ENCODE results near the gene SGCD.

Gene SGCD

DNA sequence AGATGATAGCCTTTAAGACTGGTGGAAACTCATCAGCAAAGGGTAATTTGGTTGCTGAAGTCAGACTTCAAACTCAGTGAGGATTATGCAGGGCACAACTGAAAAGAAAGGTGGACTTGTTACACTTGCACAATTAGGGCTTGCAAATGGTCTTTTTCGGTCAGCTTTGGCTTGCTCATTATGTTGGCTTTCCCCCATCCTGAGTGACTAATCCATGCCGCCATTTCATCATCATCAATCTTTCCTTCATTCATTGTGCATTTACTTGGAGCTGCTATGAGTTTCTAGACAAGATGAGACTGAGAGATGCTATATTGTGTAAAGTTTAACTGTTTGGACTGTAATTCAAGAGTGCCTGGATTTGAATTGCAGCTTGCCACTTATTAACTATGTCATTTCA, 388.3 kb downstream of the SGCD start:
- no peak for DNase-seq

DNA sequence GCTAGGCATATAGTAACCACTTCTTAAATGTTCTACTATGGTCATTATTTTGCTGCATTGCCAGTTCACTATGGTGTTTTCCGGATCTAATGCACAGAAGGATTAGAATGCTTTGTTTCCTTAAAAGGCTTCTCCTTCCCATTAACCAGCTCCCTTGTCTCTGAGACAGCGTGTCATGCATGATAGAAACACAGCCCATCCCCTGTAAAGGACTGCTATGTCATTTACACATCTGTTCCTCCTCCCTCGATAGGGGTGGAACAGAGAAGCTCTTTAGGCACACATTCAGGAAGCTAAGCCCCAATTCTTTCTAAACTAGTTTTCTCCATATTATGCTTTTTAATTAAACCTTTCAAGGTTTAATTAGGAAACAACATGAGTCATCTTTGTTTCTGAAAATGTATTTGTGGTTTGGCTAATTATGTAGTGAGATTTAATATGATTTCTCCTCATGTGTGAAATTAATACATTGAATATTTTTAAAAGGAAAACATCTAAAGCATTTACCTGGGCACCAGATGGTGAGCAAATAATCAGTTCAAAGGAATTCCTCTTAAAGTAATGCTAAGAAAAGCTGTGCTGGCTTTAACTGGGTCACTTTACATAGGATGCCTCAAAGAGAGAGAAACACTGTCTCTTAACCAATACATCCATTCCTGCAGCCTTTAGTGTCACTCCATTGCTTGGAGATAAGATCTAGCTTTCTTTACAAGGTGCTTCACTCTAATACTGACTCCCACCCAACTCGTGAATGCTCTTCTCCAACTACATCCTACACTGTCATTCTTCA, 389.8 kb downstream of the SGCD start:
- no peak for DNase-seq

DNA sequence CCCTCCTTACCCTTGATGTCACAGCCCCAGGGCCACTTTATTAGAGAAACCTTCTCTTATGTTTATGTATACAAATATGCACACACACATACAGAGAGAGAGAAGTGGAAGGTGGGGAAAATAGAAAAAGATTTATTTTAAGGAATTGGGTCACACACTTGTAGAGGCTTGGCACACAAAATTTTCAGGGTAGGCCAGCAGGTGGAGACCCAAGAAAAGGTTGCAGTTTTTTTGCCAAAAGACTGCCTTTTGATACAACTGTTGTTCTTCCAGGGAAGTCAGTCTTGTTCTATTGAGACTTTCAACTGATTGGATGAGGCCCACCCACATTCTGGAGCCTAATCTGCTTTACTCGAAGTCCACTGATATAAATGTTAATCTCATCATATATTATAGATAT, 392.0 kb downstream of the SGCD start:
- DNase-seq = no peak

DNA sequence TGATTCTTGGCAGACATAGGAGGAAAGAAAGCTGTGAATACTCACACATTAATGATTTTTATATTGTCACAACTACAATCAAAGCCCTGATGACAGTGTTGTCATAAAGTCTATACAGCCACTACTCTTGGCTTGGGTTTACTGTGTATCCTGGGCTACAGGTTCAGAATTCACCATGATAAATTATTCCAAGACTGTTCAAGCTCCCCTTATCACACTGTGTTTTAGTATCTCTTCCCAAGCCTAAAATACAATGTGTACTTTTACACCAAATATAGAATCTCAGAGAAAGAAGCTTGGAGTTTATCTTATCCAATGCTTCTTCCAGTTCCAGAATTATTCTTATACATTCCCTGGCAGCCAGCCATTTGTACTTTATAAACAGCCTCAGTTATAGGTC, 395.4 kb downstream of the SGCD start:
- DNase-seq = no peak

DNA sequence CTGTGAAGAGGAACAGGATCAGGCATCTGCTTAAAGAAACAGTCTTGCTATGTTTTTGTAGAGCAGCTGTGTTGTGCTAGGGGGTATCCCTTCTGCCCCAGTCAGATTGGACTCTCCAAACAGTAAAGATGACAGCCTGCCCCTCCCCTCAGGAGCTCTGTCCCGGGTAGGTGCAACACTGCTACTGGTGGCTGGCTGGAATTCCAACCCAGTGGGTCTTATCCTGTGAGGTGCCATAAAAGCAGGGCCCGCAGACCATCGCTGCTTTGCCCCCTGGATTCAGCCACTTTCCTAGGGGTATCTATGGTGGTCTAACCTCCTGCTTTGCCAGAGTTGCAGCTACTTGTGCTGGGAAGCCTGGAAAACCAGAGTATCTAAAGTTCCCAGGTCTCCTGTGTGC, 408.5 kb downstream of the SGCD start:
- no peak for DNase-seq

DNA sequence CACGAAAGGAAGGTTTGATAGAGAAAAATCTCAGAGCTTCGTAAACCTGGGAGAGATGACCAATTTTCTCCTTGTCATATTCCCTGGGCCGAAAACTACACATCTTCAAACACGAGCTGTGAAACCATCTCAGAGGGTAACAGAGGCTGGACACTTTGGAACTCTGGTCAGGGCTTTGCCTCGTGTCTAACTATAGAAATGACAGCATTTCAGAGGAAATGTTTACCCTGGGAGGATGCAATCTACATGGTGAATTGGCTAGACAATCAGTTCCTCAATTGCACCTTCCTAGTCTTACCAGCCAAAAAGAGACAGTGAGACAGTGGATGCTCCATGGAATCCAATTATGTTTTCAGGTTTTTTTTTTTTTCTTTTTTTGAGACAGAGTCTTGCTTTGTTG, 414.6 kb downstream of the SGCD start:
- no peak for DNase-seq

DNA sequence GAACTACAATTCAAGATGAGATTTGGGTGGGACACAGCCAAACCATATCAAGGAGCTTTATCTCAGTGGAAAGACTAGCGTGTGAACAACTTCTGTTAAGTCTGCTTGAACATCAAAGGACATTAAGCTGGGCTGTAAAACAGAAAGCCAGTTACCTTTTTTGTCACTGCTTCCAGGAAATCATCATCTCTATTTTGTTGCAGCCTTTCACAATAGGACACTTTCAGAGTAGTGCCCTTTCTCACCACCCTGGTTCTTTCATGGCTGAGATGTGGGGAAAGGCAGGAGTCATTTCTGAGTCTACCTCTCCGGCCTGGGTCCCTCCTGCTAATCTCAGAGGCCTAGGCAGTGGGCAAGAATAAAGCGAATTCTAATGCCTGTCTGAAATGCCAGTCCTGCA, 426.9 kb downstream of the SGCD start:
- no peak for DNase-seq

DNA sequence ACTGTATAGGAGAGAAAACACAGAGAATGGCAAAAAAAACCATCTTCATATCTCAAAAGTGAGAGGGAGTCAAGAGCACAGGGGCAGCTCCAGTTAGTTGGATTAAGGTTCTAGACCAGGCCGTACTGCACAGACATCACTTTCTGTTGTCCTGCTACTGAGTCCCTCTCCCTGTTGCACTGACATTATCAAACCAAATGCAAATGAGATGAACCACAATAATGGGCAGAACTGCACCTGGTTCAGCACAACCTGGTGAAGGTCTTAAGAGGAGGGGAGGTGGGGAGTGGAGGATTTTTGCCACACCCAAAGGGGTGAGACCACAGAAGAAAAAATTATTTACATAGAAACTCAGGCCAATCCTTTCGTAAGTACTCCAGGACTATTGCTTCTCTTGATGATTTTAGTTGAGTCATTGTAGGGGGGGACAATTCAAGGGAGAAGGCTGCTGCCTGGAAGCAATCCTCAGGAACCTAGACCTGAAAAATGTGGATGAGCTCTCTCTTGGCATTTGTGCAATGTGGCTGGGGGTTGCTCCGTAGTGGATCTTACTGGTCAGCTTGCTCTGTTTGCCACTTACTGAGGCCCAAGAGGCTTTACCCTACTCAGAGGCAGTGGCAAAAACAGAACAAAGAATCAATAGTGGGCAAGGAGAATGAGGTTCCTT, 428.6 kb downstream of the SGCD start:
- no peak for DNase-seq

DNA sequence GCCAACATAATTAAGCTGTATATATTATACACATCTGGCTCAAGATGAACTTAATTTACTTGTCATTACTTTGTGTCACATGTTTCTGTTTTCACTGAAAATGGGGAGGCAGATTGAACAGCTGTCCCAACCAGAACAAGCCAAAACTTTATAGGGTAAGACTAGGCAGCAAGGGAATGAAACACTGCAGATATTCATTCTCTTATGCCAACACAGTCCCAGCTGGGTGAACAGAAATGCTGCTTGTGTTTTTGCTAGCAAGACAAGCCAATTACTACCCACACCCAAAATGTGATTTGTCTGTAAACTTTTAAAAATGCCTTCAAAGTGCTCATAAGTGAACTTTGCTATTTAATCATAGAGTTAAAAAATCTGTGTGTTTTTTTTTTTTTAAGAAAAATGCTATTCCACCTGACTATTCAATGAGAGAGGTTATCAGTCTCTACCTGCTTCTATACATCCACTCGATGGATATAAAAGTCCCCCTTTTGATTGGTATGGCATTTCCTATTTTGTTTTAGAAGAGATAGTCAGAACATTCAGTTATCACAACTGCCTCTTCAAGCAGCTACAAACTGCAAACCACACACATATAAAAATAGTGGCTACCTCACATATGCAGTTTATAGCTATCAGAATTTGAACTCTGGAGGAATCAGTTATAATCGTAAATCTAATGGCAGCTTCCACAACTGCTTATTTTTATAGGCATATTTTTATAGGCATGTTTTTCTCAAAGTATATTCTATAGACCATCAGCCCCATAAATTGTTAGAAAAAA, 431.2 kb downstream of the SGCD start:
- DNase-seq = no peak

DNA sequence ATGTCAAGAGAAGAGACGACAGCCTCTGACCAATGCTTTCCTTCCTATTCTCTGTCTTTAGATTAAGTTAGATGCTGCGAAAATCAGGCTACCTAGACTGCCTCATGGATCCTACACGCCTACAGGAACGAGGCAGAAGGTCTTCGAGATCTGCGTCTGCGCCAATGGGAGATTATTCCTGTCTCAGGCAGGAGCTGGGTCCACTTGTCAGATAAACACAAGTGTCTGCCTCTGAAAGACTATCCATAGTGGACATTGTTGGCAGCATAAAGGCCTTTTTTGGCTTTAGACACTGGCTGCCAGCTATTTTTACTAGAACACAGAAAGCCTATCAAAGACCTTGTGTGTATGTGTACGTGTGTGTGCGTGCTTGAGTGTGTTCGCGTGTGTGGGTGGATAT, 432.2 kb downstream of the SGCD start:
- DNase-seq = no peak

DNA sequence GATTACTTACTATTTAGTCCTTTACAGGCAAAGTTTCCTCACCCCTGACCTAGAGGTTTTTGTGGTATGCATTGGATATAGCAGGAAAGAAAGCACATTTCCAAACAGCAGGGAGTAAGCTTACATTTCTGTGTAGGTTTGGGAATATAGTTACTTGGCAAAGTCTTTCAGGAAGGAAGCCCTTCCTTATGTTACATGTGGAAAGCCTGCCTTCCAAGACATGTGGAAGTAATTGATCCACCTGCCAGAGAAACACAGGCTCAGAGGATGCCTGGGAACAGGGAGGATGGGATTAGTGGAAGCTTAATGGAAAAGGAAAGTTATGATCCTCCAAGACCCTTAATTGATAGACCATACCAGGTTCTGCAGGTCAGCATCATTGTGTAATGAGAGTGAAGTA, 435.8 kb downstream of the SGCD start:
- DNase-seq = no peak

DNA sequence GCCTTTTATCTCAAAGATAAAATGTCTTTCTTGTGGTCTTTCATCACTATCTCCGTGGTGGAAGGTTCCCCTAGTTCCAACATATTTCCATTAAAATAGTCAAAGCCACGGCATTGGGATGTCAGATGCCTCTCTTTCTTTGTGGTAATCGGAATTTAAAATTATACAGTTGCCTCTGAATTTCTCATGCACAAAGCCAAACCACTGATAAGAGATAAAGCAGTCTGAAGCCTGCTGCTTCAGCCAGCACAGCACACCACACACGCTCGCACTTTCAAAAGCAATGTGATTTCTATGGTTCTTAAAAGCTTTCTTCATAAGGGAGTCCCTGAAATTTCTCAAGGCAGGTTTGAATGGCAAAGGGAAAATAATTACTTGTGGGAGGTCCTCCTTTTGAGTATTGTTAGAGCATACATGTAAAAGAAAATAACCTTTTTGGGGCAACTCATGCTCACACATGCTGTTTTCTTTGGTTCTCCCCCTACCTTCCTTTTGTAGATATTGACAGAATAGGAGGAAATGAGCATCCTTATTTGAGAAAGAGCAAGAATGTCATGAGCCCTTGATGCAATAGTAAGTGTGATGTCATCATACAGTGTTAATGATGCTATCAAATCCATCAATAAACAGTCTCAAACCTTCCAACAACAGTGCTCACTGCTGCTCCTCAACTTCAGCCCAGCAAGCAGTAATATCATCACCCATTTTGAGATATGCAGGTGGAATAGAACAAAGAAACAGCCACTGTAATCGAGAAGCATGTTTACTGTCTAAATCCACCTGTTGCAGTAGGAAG, 437.4 kb downstream of the SGCD start:
- no peak for DNase-seq

DNA sequence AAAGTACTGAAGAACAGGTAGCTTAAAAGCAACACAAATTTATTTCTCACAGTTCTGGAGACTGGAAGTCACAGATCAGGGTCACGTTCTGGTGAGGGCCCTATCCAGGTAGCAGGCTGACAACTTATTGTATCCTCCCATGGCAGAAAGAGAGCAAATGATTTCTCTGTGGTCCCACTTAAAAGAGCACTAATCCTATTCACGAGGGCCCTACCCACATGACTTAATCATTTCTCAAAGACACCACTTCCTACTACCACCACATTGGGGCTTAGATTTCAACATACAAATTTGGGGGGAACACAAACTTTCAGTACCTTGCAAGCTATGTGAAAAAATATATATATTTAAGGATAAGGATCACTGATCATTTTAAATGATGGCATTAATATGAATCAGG, 447.3 kb downstream of the SGCD start:
- DNase-seq = no peak

DNA sequence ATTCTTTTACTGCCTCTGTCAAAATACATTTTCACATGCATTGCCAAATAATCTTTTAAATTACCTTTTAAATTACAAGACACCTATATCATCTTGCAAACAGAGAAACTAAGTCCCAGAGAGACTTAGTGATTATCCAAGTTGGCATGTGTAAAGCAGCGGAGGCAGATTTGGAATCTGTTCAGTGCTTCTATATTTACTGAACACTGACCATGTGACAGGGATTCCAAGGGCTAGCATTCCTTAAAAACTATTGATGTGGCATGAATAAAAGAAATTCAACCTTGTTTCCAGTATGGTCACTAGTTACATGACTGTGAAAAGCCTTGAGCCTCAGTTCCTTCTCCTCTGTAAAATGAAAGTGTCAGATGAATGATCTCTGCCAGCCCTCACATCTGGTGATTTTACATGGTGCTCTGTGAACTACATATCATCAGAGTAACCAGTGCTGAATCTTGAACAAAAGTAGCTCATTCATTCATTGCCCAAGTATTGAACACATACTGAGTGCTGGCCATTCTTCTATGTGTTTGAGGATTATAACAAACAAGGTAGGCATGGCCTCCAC, 451.3 kb downstream of the SGCD start:
- no peak for DNase-seq

DNA sequence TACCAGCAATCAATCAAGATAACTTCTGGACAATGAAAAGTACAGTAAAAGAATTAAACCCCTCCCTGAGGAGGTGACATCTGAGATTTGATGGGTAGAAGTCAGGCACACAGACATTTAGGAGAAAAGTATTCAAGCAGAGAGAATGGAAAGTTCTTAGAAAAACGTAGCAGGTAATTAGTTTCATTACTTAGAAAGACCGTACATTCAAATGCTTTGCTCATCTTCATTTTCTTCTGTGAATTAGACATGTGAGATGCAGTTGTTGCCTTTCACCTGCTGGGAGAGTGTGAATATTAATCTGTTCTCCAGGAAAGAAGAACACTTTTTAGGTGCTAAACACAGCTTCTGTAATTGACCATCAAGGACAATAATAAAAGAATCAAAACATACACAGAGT, 451.8 kb downstream of the SGCD start:
- DNase-seq = no peak

DNA sequence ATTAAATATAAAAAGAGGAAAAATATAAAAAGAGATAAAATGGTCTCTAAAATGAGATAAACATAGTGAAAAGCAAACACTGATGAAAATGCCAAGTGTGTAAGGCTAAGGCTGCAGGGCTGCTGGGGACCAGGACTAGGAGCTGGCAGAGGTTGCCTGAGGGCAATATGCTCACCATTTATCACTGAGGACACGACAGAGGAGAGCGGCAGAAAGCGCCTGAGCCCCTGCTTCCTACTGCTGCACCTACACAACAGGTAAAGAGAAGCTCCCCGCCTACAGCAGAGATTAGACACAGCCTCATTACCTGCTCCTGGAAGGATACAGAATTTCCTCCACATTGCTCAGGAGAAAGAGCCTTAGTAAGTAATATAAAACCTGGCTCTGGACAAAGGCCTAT, 452.5 kb downstream of the SGCD start:
- no peak for DNase-seq

DNA sequence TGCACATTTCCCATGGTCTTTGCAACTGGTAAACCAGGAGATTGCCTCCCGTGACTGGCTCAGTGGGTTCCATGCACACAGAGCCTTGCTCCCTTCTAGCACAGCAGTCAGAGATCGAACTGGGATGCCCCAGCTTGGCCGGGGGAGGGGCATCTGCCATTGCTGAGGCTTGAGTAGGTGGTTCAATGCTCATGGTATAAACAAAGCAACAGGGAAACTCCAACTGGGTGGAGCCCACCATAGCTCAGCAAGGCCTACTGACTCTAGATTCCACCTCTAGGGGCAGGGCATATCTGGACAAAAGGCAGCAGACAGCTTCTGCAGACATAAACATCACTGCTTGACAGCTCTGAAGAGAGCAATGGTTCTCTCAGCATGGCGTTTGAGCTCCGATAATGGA, 456.1 kb downstream of the SGCD start:
- DNase-seq = no peak

DNA sequence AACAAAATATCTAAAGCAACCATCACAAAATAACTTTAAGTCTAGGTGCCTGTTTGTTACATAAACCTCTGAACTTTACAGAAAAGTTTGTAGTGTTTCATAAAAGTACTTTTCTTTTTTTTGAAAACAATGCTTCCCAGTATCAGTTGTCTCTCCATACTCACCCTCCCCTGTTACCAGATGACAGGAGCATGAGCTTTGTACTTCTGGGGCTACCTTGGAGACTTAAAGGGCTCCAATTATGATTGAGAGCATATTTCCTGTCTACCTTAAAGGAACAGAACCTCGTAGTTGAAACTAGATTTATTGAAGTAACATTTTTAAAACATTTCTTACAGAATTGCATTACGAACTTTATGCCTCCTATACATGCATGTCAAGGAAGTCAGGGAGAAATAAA, 467.7 kb downstream of the SGCD start:
- DNase-seq = no peak

DNA sequence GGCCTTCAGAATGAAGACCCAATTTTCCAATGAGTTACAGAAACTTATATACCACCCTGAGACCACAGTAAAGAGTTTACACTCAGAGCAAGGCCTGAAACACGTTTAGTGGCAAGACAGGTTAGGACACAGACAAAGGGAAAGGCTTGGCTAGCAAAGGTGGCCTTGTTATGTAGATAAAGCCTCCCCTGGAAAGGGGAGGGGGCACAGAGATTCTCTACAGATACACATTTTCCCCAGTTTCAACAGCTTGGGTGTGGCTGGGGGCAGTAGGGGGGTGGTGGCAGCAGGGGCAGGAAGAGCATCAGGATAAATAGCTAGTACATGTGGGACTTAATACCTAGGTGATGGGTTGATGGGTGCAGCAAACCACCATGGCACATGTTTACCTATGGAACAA, 471.2 kb downstream of the SGCD start:
- no peak for DNase-seq

DNA sequence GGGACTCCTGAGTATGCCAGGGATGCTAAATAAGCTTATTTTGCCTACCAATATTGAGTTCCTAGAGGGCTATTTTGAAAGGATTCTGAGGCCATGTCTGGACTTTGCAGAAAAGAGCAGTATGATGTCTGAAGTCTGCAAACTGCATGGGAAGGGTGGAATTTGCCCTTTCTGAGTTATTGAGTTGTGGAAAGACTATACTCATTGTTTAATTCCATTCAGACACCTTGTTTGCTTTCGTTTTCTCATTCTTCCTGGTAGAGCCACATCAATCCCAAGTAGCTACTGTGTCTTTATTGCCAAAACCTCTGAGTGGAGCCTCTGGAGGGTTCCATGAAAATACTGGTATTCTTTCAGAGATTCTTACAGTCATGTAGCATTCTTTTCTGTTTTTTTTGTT, 472.2 kb downstream of the SGCD start:
- DNase-seq = no peak

DNA sequence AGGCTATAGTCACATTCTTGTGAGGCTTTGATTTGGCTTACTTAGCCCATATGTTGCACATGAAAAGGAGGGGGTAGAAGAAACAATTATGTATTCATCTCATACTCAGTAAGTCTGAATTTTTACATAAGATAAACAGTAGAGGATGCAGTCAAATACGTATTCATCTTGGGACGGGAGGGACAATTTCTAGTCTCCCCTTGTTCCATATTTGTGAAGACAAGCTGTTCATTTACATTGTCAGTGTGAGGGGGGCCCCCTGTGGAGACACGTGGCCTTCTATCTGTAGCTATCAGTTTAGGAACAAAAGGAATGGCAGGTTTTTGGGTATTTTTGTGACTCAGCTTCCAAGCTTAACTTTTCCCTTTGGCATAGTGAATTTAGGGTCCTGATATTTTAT, 474.0 kb downstream of the SGCD start:
- no peak for DNase-seq

DNA sequence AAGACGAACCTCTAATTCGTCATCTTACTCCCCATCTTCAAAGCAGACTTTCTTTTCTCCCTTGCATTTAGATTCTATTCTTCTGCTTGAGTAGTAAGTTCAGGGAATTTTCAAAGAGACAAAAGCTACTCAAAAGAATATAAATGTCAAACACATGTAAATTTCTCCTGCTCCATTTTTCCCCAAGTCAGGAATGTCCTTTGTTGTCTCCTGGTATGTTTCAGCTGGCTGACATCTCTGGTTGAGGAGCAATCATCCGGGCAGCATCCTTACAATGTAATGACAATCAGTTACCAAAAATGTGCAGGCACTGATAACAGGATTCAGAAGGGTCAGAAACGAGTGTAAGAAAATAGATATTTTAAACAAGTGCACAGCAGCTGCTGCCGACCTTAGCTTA, 475.5 kb downstream of the SGCD start:
- DNase-seq = no peak

DNA sequence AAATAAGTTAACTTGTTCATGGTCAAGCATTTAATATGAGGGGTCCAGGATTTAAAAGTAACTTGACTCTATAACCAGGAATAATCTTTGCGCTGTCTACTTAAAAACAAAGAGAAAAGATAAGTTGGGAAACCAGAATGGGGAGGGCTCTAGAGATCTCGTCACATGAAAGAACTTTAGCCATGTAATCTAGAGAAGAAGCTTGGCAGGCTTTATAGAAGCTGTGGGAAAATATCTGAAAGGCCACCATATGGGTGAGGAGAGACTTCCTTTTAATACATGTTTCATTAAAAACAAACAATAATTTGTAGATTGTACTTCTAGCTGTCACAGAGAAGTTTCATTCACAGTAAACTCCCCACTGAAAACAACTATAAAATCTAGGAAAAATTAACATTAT, 476.4 kb downstream of the SGCD start:
- DNase-seq = no peak
